ENCODE measurements around the gene SNED1. TPM values are rescaled to one million over a fixed set of nuclear protein-coding genes. Genes with fewer than 3 reads are reported as not detected.

Gene SNED1
- total RNA-seq, 2 experiments from 2014 or later = 2.8 to 13.6 TPM

DNA sequence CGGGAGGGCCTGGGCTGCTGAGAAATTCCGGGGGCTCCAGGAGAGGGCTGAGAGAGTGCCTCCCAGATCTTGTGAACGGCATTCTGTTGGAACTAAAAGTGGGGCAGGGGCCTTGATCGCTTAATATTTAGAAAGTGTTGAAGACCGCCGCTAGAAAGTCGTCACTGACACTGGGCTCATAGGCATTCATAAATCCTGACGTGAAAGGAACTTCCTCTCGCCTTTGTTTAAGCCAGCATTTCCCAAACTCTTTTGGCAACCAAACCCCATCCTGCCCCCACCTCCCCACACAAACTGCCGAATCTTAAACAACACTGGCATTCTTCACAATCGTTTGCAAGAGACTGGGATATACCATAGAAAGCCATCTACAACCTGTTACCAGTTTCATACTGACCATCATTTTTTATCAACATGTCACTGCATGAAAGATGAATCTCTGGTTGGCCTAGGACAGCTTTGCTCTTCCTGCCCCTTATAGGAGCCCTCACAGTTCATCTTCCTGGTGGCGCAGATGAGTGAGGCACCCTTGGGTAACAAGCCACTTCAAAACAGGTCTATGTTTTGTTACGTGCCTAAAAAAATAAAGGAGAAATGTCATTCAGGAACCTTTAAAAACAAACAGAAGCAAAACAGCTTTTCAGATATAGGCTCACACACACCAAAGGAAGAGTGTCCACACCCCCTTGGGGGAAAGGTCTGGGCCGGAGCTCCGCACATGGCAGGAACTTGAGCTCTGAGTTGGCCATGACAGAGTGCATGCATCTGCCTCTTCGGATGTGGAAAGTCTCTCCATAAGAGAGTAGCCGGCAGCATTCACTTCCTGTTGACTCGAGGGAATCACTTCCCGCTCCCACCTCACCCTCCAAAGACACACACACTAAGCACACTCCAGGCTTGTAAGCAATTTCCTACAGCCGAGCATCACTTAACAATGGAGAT lies 90.6 kb downstream of the SNED1 start:
- H3K27ac ChIP-seq (ENCODE audit: low read depth, low read length, poor library complexity, severe bottlenecking) = no peak overlapping the region
- BruUV-seq (replicated peaks) = no TSS peak
- no peaks in the 10 kb centered on the region for H4K20me1 ChIP-seq (ENCODE audit: insufficient read depth, low read length)
- peaks cover 75% of the 10 kb centered on the region for H3K36me3 ChIP-seq (ENCODE audit: insufficient read depth, low read length)
- CTCF ChIA-PET (ENCODE audit: unreplicated experiment) = no interaction called here
- intact Hi-C loops (cut with micrococcal nuclease; ENCODE audit: unreplicated experiment) = no loop called here
- no peak for TF ChIP-seq EZH2phosphoT487 (IDR thresholded peaks at IDR 0.05; ENCODE audit: borderline replicate concordance, low read depth, low read length)
- TF ChIP-seq, protein P1, sequence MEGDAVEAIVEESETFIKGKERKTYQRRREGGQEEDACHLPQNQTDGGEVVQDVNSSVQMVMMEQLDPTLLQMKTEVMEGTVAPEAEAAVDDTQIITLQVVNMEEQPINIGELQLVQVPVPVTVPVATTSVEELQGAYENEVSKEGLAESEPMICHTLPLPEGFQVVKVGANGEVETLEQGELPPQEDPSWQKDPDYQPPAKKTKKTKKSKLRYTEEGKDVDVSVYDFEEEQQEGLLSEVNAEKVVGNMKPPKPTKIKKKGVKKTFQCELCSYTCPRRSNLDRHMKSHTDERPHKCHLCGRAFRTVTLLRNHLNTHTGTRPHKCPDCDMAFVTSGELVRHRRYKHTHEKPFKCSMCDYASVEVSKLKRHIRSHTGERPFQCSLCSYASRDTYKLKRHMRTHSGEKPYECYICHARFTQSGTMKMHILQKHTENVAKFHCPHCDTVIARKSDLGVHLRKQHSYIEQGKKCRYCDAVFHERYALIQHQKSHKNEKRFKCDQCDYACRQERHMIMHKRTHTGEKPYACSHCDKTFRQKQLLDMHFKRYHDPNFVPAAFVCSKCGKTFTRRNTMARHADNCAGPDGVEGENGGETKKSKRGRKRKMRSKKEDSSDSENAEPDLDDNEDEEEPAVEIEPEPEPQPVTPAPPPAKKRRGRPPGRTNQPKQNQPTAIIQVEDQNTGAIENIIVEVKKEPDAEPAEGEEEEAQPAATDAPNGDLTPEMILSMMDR (conservative IDR thresholded peaks at IDR 0.05; ENCODE audit: low read length) = no peak
- H3K4me2 ChIP-seq (ENCODE audit: low read length) = no peak overlapping the region
- no peaks in the 10 kb centered on the region for H3K9me3 ChIP-seq (ENCODE audit: low read length)
- H3K4me3 ChIP-seq (ENCODE audit: low read depth, low read length, poor library complexity, severe bottlenecking) = no peak overlapping the region
- no peak overlapping the region for H2AFZ ChIP-seq (ENCODE audit: low read length)
- no peaks in the 10 kb centered on the region for H3K79me2 ChIP-seq (ENCODE audit: insufficient read depth, low read depth, low read length)
- POLR2A ChIA-PET = no interaction called here
- no peaks in the 10 kb centered on the region for H3K4me1 ChIP-seq (ENCODE audit: insufficient read depth, low read length, poor library complexity, severe bottlenecking)
- no peaks in the 10 kb centered on the region for H3K9me2 ChIP-seq (ENCODE audit: insufficient read depth, low read length)
- no peak for DNase-seq (ENCODE audit: low spot score)

DNA sequence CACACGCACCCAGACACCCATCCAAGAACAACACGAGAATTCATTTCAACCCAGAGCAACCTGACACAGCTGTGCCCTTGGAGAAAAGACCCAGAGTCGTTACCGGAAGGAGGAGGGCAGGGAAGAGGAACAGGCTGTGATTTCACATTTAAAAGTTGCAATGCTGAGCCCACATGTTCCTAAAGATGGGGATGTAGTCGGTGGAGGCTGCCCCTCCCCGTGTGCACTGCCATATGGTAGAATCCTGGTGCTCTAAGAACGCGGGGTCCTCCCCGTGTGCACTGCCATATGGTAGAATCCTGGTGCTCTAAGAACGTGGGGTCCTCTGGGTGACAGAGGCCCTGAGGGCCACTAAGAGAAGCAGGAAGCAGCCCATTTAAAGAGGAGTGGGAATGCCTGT lies 92.8 kb downstream of the SNED1 start:
- Histone ChIP-seq H3K9me3 (ENCODE audit: low read length) (no peaks in the 10 kb centered on the region), H2AFZ (ENCODE audit: low read length) (no peak overlapping the region), H3K4me2 (ENCODE audit: low read length) (no peak overlapping the region), H3K4me3 (ENCODE audit: low read depth, low read length, poor library complexity, severe bottlenecking) (no peak overlapping the region), H3K4me1 (ENCODE audit: insufficient read depth, low read length, poor library complexity, severe bottlenecking) (peaks cover 7% of the 10 kb centered on the region), H3K36me3 (ENCODE audit: insufficient read depth, low read length) (peaks cover 93% of the 10 kb centered on the region), H4K20me1 (ENCODE audit: insufficient read depth, low read length) (no peaks in the 10 kb centered on the region), H3K79me2 (ENCODE audit: insufficient read depth, low read depth, low read length) (no peaks in the 10 kb centered on the region), H3K27ac (ENCODE audit: low read depth, low read length, poor library complexity, severe bottlenecking) (no peak overlapping the region), H3K9me2 (ENCODE audit: insufficient read depth, low read length) (no peaks in the 10 kb centered on the region)
- DNase-seq (ENCODE audit: low spot score) = no peak
- no peak for TF ChIP-seq EZH2phosphoT487 (IDR thresholded peaks at IDR 0.05; ENCODE audit: borderline replicate concordance, low read depth, low read length)
- TF ChIP-seq, protein P1 (conservative IDR thresholded peaks at IDR 0.05; ENCODE audit: low read length) = no peak
- intact Hi-C loops (cut with micrococcal nuclease; ENCODE audit: unreplicated experiment) = no loop called here
- CTCF ChIA-PET (ENCODE audit: unreplicated experiment) = no interaction called here
- POLR2A ChIA-PET = no interaction called here
- no TSS peak for BruUV-seq (replicated peaks)

Data from OCI-LY7 (cell line).